Thyroid gland (tissue), 4 donors: ENCODE data around the gene NDUFA13. TPM values are rescaled to one million over a fixed set of nuclear protein-coding genes. Genes with fewer than 3 reads are reported as not detected.

Experiments used
- DNase-seq, 2 donors: peaks; one replicate each; pipeline ENCODE4 v3.0.0-alpha.2; 2019
- H3K27ac ChIP-seq, 3 donors: fragments of 200-600 bp; sonication (generic); 1 replicate in 2 of 3; 2 replicates in 1 of 3; pipeline ENCODE4 v1.5.1; 2016 to 2019; ENCODE audit warnings: mild to moderate bottlenecking in 1 of 3, moderate library complexity in 1 of 3
- H3K27me3 ChIP-seq: fragments of 200-600 bp; sonication (generic); one replicate; pipeline ENCODE4 v1.5.1; 2019
- H3K36me3 ChIP-seq, 2 donors: fragments of 200-600 bp; sonication (generic); one replicate each; pipeline ENCODE4 v1.5.1; 2016 to 2019
- H3K4me1 ChIP-seq, 2 donors: fragments of 200-600 bp; sonication (generic); one replicate each; pipeline ENCODE4 v1.5.1; 2017 to 2019
- H3K4me3 ChIP-seq, 3 donors: fragments of 200-600 bp; sonication (generic); replicated peaks in 1 of 3; 1 replicate in 2 of 3; 2 replicates in 1 of 3; pipeline ENCODE4 v1.5.1; 2016; ENCODE audit warnings: mild to moderate bottlenecking in 1 of 3
- H3K9me3 ChIP-seq: fragments of 200-600 bp; sonication (generic); one replicate; pipeline ENCODE4 v1.5.1; 2017
- CTCF ChIP-seq, 6 experiments: fragments of 200-600 bp in 3 of 6; fragments of 450-650 bp in 3 of 6; sonication (generic) in 3 of 6; IDR thresholded peaks; one replicate each; pipeline ENCODE4 v1.5.1; 2016 to 2019; ENCODE audit warnings: antibody characterized with exemption in 6 of 6, mild to moderate bottlenecking in 2 of 6, inconsistent platforms in 1 of 6, moderate library complexity in 1 of 6
- POLR2A ChIP-seq, 2 donors: fragments of 450-650 bp; IDR thresholded peaks; one replicate each; pipeline ENCODE4 v1.6.1; 2017; ENCODE audit warnings: antibody characterized with exemption in 2 of 2, mild to moderate bottlenecking in 2 of 2, moderate library complexity in 1 of 2
- WGBS, 2 donors: methylation state at CpG; one replicate each; pipeline ENCODE4 v1.1.5; 2017; 5-methylcytosine and 5-hydroxymethylcytosine counted together
- intact Hi-C: fragments of 100-400 bp; cut with DNase I; formaldehyde crosslinking; loops from one replicate; pipeline ENCODE4 v1.15.1; 2023
- total RNA-seq, 4 donors: library from RNA; depleted of rRNA; stranded (reverse); fragments of >200 nt; gene quantifications; one replicate each; pipeline ENCODE4 v1.2.3, GENCODE V29; 2016

NDUFA13 gene
- total RNA-seq, 4 donors from 2014 or later, result 32.8 to 265 (median 63.6) TPM

GRCh38 chr19:19568802-19569756, 53.1 kb downstream of the NDUFA13 start:
- WGBS, 2 donors, result 92 to 95% methylated on average over 25 of the region's 25 CpGs
- Histone ChIP-seq H3K4me1 (no peaks in the 10 kb centered on the region), H3K36me3 (peaks cover 30 to 31% of the 10 kb centered on the region in 2 donors), H3K9me3 (no peaks in the 10 kb centered on the region), H3K4me3 (no peak overlapping the region), H3K27ac (no peak overlapping the region), H3K27me3 (no peaks in the 10 kb centered on the region)
- TF ChIP-seq CTCF (IDR thresholded peaks at IDR 0.05) (no peak), POLR2A (IDR thresholded peaks at IDR 0.05) (no peak)
- no peak for DNase-seq
- intact Hi-C loops, result no loop called here

GRCh38 chr19:19570571-19570970, 54.5 kb downstream of the NDUFA13 start:
- intact Hi-C loops, result no loop called here
- 84 to 91% methylated on average over 10 of the region's 10 CpGs for WGBS, 2 donors
- no peak for DNase-seq
- no peak overlapping the region for H3K4me3 ChIP-seq
- H3K4me1 ChIP-seq, result no peaks in the 10 kb centered on the region
- TF ChIP-seq POLR2A (IDR thresholded peaks at IDR 0.05) (no peak), CTCF (IDR thresholded peaks at IDR 0.05) (no peak)
- H3K36me3 ChIP-seq, result peaks cover 24 to 25% of the 10 kb centered on the region in 2 donors
- no peaks in the 10 kb centered on the region for H3K9me3 ChIP-seq
- no peaks in the 10 kb centered on the region for H3K27me3 ChIP-seq
- no peak overlapping the region for H3K27ac ChIP-seq

- intact Hi-C loops, result no loop called here
- TF ChIP-seq POLR2A (IDR thresholded peaks at IDR 0.05) (no peak), CTCF (IDR thresholded peaks at IDR 0.05) (no peak)
- WGBS, 2 donors, result 90 to 94% methylated on average over 11 of the region's 11 CpGs
- H3K4me1 ChIP-seq, result no peaks in the 10 kb centered on the region
- no peaks in the 10 kb centered on the region for H3K27me3 ChIP-seq
- H3K4me3 ChIP-seq, result no peak overlapping the region
- H3K9me3 ChIP-seq, result no peaks in the 10 kb centered on the region
- no peak for DNase-seq
- H3K27ac ChIP-seq, result no peak overlapping the region
- H3K36me3 ChIP-seq, result peaks cover 24 to 25% of the 10 kb centered on the region in 2 donors
Observed at GRCh38 chr19:19571071-19571786, 55.2 kb downstream of the NDUFA13 start.

GRCh38 chr19:19575411-19575810, 59.4 kb downstream of the NDUFA13 start:
- H3K4me1 ChIP-seq, result no peaks in the 10 kb centered on the region

More at GRCh38 chr19:19575411-19575810, 59.4 kb downstream of the NDUFA13 start:
- Histone ChIP-seq H3K36me3 (peaks cover 0 to 3% of the 10 kb centered on the region in 2 donors), H3K9me3 (no peaks in the 10 kb centered on the region), H3K27ac (no peak overlapping the region), H3K4me3 (no peak overlapping the region), H3K27me3 (no peaks in the 10 kb centered on the region)
- no peak for DNase-seq
- 75 to 80% methylated on average over 6 of the region's 6 CpGs for WGBS, 2 donors
- TF ChIP-seq CTCF (IDR thresholded peaks at IDR 0.05) (no peak), POLR2A (IDR thresholded peaks at IDR 0.05) (no peak)
- intact Hi-C loops, result no loop called here

Other genes with a start within 250 kb of the NDUFA13 start
- not detected for gene TM6SF2, start 242.9 kb upstream of the NDUFA13 start, total RNA-seq
- 10 to 100 TPM; 20.0 to 45.1 (median 37.4) TPM for gene SUGP1, start 195.7 kb upstream of the NDUFA13 start, total RNA-seq
- 10 to 100 TPM; 45.1 to 71.1 (median 68.7) TPM for gene MAU2, start 195.4 kb upstream of the NDUFA13 start, total RNA-seq
- 10 to 100 TPM; 33.2 to 82.4 (median 51.8) TPM for gene GATAD2A, start 110.5 kb upstream of the NDUFA13 start, total RNA-seq
- 1 to 10 TPM; 1.8 to 7.7 (median 3.8) TPM for gene TSSK6, start 677 bp upstream of the NDUFA13 start, total RNA-seq
- gene YJEFN3, start 12.7 kb downstream of the NDUFA13 start, total RNA-seq, result 1 to 10 TPM in 3 of 4 donors, not detected in 1; 1.9 to 7.2 (median 2.6) TPM
- 1 to 10 TPM in 3 of 4 donors, under 1 TPM in 1; 0.63 to 4.2 (median 2.4) TPM for gene CILP2, start 22.0 kb downstream of the NDUFA13 start, total RNA-seq
- 10 to 100 TPM; 22.5 to 62.4 (median 38.4) TPM for gene PBX4, start 102.5 kb downstream of the NDUFA13 start, total RNA-seq
- 10 to 100 TPM; 10.2 to 35.2 (median 22.9) TPM for gene LPAR2, start 112.0 kb downstream of the NDUFA13 start, total RNA-seq
- 10 to 100 TPM; 12.9 to 23.5 (median 17.3) TPM for gene GMIP, start 127.4 kb downstream of the NDUFA13 start, total RNA-seq
- 100 to 1,000 TPM in 3 of 4 donors, 10 to 100 TPM in 1; 97.3 to 293 (median 129) TPM for gene ATP13A1, start 147.5 kb downstream of the NDUFA13 start, total RNA-seq
- 10 to 100 TPM in 2 of 4 donors, 1 to 10 TPM in 2; 6.9 to 13.4 (median 11.3) TPM for gene ZNF101, start 152.6 kb downstream of the NDUFA13 start, total RNA-seq
- gene ZNF14, start 216.9 kb downstream of the NDUFA13 start, total RNA-seq, result 10 to 100 TPM; 13.8 to 21.1 (median 17.7) TPM